OCI-LY7 (cell line): ENCODE data around the gene SLC24A4.

ENCODE experiments used
- EZH2phosphoT487 ChIP-seq: fragments of 200-600 bp; sonication (generic); IDR thresholded peaks from 2 replicates; pipeline ENCODE4 v1.6.1; 2018; ENCODE audit warnings: low read depth, borderline replicate concordance, mild to moderate bottlenecking, mixed run types, antibody characterized with exemption, low read length, moderate library complexity, mixed read lengths
- TF ChIP-seq, protein P1 (sequence below): fragments of 200-600 bp; sonication (generic); conservative IDR thresholded peaks from 2 replicates; pipeline ENCODE4 v1.5.1; 2014; ENCODE audit warnings: mild to moderate bottlenecking, antibody characterized with exemption, low read length, moderate library complexity, mixed read lengths

DNA sequence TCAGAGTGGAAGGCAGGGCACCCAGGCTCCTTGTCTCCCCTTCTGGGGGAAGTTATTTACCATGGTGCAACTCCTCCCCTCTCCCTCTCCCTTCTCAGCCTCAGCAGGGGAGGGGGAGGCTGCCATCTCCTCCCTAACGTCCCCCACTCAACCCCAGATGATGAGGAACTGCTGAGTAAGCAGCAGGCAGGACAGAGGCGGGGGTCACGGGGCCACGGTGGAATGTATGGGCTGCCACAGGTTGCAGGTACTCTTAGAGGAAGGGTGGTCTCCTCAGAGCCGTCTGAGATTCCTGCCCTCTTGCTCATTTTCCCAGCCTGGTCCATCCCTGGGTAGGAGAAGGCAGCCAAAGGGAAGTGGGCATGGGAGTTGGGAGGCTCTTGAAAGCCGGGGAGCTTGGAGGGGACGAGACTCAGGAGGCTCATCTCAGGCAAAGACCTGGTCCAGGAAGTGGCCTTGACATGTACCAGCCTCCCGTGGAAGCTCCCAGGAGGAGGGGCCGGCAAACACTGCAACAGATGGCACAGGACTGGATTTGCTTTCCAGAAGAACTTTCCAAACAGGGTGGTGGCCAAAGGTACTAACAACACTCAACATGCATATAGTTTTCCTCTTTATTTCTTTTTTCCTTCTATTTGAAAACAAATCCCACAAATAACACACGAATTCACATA is 209.7 kb downstream of the SLC24A4 start:
- TF ChIP-seq, protein P1, sequence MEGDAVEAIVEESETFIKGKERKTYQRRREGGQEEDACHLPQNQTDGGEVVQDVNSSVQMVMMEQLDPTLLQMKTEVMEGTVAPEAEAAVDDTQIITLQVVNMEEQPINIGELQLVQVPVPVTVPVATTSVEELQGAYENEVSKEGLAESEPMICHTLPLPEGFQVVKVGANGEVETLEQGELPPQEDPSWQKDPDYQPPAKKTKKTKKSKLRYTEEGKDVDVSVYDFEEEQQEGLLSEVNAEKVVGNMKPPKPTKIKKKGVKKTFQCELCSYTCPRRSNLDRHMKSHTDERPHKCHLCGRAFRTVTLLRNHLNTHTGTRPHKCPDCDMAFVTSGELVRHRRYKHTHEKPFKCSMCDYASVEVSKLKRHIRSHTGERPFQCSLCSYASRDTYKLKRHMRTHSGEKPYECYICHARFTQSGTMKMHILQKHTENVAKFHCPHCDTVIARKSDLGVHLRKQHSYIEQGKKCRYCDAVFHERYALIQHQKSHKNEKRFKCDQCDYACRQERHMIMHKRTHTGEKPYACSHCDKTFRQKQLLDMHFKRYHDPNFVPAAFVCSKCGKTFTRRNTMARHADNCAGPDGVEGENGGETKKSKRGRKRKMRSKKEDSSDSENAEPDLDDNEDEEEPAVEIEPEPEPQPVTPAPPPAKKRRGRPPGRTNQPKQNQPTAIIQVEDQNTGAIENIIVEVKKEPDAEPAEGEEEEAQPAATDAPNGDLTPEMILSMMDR: no peak
- TF ChIP-seq EZH2phosphoT487: no peak
